ENCODE measurements around the gene ADAM30.

Gene ADAM30

DNA sequence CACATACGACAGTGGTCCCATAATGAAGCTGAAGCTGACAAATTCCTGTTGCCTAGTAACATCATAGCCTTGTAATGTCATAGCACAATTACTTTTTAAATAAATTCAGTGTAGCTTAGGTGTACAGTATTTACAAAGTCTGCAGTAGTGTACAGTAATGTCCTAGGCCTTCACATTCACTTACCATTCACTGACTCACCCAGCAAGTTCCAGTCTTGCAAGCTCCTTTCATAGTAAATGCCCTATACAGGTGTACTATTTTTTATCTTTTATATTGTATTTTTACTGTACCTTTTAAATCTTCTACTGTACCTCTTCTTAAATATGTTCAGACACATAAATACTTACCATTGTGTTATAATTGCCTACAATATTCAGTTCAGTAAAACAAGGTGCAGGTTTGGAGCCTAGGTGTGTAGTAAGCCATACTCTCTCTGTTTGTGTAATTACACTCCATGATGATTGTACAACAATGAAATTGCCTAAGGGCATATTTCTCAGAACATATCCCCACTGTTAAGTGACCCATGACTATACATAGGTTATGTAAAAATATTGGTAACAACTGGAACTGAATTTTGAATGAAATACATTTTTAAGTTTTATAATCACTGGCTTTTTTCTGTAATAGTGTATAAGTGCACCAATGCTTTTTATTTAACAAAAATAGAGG lies 33.5 kb upstream of the ADAM30 start:
- TF ChIP-seq, protein P1, sequence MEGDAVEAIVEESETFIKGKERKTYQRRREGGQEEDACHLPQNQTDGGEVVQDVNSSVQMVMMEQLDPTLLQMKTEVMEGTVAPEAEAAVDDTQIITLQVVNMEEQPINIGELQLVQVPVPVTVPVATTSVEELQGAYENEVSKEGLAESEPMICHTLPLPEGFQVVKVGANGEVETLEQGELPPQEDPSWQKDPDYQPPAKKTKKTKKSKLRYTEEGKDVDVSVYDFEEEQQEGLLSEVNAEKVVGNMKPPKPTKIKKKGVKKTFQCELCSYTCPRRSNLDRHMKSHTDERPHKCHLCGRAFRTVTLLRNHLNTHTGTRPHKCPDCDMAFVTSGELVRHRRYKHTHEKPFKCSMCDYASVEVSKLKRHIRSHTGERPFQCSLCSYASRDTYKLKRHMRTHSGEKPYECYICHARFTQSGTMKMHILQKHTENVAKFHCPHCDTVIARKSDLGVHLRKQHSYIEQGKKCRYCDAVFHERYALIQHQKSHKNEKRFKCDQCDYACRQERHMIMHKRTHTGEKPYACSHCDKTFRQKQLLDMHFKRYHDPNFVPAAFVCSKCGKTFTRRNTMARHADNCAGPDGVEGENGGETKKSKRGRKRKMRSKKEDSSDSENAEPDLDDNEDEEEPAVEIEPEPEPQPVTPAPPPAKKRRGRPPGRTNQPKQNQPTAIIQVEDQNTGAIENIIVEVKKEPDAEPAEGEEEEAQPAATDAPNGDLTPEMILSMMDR (conservative IDR thresholded peaks at IDR 0.05): no peak
- H3K27ac ChIP-seq: no peak overlapping the region

DNA sequence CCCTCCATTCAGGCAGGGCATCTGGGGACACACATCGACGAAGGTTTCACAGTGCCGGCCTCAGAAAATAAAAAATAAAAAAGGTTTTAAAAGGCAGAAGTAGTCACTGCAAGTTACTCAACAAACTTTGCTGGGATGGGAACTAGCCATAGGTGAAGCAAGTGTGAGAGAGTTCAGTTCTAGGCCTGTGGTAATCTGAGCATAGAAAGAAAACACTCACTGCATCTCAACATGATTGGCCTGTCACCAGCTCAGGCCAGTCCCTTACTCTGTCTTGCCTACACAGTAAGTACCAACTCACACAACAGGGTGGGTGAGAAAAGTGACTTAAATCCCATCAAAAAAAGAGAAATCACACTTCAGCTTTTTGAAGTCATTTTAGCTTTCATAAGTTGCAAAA lies 30.2 kb upstream of the ADAM30 start:
- no peak overlapping the region for H3K27ac ChIP-seq
- TF ChIP-seq, protein P1 (conservative IDR thresholded peaks at IDR 0.05): no peak

DNA sequence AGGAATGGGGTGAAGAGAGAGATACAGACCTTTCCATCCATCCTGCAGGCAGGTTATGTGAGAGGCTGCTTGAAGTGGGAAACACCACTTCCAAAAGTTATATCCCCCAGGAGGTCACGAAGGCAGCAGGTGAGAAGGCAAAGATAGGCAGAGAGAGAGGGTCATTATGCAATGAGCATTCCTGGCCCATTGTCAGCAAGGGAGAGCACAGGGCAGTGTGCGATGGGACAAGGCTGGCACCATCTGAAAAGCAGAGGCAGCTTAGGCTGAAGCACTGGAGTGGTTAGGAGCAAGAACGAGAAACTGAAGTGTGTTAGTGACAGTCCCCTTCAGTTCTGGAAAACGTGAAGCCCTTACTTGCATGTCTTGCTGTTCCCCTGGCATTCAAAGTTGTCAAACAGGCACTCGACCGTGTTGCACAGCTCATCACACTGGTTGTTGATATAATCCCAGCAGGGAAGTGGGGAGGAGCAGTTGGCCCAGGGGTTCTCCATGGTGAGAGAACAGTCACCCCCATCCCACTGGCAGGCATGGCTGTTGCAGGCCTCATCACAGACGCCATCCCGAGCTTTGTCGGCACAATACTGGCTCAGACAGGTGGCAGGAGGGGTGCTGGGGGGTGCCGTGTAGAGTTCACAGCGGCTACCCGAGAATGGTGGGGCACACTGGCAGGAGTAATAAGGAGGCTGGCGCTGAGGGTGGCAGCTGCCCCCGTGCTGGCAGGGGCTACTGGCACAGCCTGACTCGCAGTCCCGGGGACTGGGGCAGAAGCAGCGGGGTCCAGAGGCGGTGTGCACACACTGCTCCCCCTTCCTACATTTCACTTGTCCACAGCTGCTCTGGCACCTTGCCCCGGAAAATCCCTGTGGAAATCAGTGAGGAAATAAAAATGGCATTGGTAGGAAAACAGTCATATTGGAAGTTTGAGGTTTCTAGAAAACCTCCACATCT lies 28.9 kb upstream of the ADAM30 start:
- TF ChIP-seq, protein P1 (conservative IDR thresholded peaks at IDR 0.05): no peak
- no peak overlapping the region for H3K27ac ChIP-seq

DNA sequence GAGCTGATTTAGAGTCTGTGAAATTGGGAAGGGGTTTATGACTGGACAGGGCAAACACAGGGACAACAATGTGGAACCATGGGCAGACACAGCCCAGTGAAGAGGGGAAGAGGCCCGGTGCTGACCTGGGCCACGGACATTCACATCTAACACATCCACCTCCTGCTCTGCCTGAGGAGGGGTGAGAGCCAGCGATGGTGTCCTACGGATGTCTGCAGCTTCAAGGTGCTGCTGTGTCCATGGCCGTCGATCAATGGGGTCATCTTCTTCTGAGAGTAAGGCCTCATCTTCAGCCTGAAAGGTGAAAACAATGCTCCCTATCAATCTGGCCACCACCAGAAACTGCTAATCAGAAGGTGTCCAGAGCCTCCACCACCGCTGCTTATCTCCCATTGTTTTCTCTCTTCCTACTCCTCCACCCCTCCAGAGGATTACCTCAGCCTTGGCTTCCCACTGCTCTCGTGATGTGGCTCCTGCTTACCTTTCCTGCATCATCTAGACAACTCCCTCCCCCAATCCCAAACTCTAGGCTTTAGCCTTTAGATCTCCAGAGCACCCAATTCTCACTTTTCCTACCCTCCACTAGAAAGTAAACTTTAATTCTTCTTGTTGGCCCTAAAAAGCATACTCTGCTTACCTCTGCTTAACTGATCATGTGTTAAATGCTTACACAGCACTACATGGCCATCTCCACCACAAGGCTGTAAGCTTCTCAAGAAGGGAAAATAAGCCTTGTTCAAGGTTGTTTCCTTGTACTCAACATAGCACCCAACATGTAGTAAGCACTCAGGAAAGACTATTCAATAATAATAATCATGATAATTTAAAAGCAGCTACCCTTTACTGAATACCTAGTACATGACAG lies 24.0 kb upstream of the ADAM30 start:
- H3K27ac ChIP-seq: no peak overlapping the region
- TF ChIP-seq, protein P1 (conservative IDR thresholded peaks at IDR 0.05): no peak

DNA sequence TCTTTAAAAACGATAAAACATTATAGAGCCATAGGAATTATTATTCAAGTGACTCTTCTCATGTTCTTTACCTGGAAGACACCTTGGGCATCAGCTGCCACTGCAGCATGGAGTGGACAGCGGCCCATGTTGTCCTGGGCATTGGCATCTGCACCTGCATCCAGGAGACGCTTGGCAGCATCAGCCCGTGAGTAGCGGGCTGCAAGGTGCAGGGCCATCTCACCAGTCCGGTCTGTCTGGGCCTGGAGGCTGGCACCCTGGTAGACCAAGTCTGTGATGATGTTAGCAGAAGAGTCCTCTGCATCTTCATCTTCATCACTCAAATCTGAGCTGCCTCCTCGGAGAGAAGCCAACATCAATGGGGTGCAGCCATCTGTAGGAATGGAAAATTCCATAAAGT lies 22.9 kb upstream of the ADAM30 start:
- H3K27ac ChIP-seq: no peak overlapping the region
- TF ChIP-seq, protein P1 (conservative IDR thresholded peaks at IDR 0.05): no peak

DNA sequence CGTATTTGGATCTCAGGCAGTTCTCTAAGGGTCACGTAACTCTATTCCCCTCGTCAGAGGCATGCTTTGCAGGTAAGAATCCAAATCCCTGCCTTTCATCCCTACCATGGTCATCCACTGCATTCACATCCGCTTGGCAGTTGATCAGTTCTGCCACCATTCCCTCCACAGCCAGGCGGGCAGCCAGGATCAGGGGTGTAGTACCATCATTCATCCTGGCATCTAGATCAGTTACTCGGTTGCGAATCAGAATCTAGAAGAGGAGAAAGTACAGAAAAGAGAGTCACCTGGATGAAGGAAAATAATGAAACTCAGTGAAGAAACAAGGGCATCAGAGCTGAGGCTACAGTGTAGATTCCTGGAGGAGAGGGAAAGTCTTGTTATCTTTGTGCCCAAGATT lies 22.0 kb upstream of the ADAM30 start:
- H3K27ac ChIP-seq: no peak overlapping the region
- TF ChIP-seq, protein P1 (conservative IDR thresholded peaks at IDR 0.05): no peak
